Measurements from ENCODE around the gene RPL37A.

Gene RPL37A

DNA sequence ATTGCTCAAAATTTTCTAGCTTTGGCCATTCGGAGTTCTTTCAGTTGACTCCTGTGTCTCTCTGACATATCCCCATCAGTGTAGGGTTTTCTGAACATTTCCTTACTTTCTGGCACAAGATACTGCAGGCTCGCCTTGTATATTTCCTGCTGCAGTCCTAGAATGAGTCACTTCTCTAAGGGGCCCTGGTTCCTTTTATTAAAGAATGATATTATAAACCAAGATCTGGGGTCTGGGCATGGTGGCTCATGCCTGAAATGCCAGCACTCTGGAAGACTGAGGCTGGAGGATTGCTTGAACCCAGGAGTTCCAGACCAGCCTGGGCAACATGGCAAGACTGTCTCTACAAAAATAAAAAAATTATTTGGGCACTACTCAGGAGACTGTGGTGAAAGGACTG is 3.0 kb upstream of the RPL37A start:
- in situ Hi-C loops (cut with HindIII; ENCODE audit: low pct_unique_long_range_greater_than_20kb, low sequenced_read_pairs): no loop called here
- no peak for TF ChIP-seq JUND (IDR thresholded peaks at IDR 0.05; ENCODE audit: low read depth)
- DNase-seq (ENCODE audit: low read depth in 1 of 2, low spot score in 1 of 2): no peak

DNA sequence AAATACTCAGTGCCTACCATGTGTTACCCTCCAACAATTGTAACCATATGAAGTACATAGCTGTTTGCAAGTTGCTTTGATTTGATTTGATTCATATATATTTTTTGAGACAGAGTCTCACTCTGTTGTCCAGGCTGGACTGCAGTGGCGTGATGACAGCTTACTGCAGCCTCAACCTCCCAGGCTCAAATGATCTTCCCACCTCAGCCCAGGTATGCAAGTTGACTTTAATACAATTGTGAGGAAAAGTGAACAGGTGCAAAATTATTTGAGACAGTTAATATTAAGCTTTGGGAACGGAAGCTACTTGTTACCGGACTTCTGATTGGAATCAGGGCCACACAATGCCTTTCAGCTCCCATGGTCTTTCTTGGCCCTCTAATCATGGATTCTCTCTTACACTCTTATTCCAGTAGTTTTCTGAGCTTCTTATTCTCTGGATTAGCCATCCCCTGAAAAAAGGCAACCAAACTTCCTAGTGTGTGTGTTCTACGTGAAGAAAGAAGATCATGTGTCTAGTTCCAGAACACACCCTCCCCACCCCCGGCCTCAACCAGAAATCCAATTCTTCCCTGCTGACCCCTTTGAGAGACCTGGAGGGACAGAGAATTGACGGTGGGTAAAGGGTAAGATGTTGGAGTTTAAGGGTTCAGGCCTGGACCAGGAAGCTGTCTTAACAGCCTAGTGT is 1.1 kb upstream of the RPL37A start:
- DNase-seq (ENCODE audit: low read depth in 1 of 2, low spot score in 1 of 2): no peak
- TF ChIP-seq JUND (IDR thresholded peaks at IDR 0.05; ENCODE audit: low read depth): no peak
- in situ Hi-C loops (cut with HindIII; ENCODE audit: low pct_unique_long_range_greater_than_20kb, low sequenced_read_pairs): no loop called here

DNA sequence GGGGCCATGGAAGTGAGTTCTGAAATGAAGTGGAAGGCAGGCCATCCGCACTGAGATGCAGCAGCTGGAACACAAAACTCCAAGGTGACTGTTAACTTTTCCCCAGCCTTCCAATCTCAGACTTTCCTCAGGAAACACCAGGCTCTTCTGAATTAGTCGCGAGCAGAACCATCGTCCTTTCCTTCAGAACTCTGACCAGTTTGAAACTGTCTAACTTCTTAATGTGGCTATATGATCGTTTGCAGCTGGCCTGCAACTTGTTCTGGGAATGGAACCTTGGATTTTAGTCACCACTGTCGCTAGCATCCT is 620 bp upstream of the RPL37A start:
- DNase-seq (ENCODE audit: low read depth in 1 of 2, low spot score in 1 of 2): no peak
- TF ChIP-seq JUND (IDR thresholded peaks at IDR 0.05; ENCODE audit: low read depth): no peak
- in situ Hi-C loops (cut with HindIII; ENCODE audit: low pct_unique_long_range_greater_than_20kb, low sequenced_read_pairs): no loop called here

DNA sequence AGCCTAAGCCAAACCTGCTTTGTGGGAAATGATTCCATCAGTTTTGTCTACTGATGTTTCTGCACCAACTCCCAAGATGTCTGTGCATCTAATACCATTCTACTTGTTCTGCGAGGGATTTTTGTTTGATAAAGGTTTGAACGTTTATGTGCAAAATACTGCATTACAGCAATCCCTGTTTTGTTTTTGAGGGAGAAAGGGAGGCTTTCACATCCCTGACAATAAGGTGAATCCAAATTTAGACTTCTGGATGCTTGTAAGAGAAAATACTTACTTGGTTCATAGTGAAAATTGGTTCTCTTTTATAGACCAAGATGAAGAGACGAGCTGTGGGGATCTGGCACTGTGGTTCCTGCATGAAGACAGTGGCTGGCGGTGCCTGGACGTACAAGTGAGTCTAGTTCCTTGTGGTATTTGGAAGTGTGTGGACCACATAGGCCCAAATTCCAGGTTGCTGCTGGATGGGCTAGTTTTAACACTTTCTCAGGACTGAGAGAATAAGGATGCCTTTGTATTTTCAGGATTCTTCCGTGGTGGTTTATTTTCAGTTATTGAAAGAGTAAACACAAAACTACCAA is 1.1 kb downstream of the RPL37A start:
- in situ Hi-C loops (cut with HindIII; ENCODE audit: low pct_unique_long_range_greater_than_20kb, low sequenced_read_pairs): no loop called here
- TF ChIP-seq JUND (IDR thresholded peaks at IDR 0.05; ENCODE audit: low read depth): no peak
- DNase-seq (ENCODE audit: low read depth in 1 of 2, low spot score in 1 of 2): no peak

DNA sequence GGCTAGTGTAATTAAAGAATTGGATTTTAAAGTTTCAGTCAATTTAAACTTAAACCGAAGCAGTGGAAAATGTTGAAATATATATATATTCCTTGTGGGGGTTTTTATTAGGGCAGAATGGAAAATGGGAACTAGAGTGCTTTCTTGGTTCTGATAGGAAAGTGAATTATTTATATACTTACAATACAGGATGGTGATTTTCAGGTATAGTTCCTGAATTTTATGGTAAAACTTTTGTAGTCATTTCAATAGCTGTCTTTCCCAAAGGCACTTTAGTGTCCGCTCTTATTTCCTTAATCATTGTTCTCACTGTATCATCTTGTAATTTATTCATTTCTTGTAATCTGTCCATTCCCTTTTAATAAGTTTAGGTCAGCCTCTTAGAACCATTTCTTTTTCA is 1.9 kb downstream of the RPL37A start:
- in situ Hi-C loops (cut with HindIII; ENCODE audit: low pct_unique_long_range_greater_than_20kb, low sequenced_read_pairs): no loop called here
- no peak for TF ChIP-seq JUND (IDR thresholded peaks at IDR 0.05; ENCODE audit: low read depth)
- no peak for DNase-seq (ENCODE audit: low read depth in 1 of 2, low spot score in 1 of 2)

DNA sequence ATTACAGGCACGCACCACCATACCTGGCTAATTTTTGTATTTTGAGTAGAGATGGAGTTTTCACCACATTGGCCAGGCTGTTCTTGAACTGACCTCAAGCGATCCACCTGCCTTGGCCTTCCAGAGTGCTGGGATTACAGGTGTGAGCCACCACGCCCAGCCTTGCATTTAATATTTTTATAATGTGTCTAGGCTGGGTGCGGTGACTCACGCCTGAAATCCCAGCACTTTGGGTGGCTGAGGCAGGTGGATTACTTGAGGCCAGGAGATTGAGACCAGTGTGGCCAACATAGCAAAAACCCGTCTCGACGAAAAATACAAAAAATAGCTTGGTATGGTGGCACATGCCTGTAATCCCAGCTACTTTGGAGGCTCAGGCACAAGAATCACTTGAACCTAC is 3.2 kb downstream of the RPL37A start:
- in situ Hi-C loops (cut with HindIII; ENCODE audit: low pct_unique_long_range_greater_than_20kb, low sequenced_read_pairs): no loop called here
- DNase-seq (ENCODE audit: low read depth in 1 of 2, low spot score in 1 of 2): no peak
- TF ChIP-seq JUND (IDR thresholded peaks at IDR 0.05; ENCODE audit: low read depth): no peak

DNA sequence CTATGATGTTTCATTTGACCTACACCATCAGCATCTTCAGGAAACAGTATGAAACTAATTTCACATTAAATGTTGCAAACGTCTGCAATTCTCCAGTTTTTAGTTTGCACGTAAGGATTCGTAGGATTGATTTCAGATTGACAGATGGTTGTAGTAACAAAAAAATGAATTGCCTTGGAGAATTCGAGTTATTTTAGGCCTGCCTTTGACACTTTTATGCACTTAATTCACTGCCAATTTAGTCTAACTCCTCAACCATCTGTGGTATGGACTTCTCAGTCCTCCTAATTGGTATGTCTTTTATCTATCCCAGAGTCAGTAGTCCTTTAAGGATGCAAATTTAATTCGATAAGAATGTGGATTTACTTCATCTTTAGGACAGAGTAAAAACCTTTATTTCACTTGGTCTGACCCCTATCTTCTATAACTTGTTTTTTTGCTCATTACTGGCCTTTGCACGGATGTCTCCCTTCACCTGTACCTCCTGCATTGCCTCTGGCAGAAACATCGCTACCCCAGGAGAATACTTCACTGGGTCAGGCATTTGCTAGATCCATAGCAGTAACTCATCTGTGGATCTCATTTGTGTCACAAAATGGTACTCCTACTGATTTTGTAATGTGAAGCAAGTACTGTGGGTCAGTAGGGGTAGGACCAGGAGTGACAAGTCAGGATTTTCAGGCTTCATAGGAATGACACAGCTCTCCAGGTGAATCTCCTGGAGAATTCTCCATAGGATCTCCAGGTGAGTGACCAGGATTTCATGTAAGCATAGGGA is 3.9 kb downstream of the RPL37A start:
- in situ Hi-C loops (cut with HindIII; ENCODE audit: low pct_unique_long_range_greater_than_20kb, low sequenced_read_pairs): no loop called here
- TF ChIP-seq JUND (IDR thresholded peaks at IDR 0.05; ENCODE audit: low read depth): no peak
- DNase-seq (ENCODE audit: low read depth in 1 of 2, low spot score in 1 of 2): no peak

DNA sequence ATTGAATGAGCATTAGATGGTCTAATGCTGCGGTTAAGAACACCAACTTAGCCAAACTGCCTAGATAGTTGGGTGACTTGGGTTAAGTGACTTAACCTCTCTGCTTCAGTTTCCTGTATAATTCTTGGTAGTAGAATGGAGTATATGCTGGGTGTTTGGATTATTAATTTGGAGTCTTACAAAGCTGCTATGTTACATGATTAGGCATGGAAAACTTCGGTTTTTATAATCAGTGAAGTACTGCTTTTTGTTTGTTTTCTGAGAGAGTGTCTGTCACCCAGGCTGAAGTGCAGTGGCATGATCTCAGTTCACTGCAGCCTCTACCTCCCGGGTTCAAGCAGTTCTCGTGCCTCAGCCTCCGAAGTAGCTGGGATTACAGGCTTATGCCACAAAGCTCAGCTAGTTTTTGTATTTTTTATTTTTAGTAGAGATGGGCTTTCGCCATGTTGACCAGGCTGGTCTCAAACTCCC is 4.5 kb downstream of the RPL37A start:
- DNase-seq (ENCODE audit: low read depth in 1 of 2, low spot score in 1 of 2): no peak
- in situ Hi-C loops (cut with HindIII; ENCODE audit: low pct_unique_long_range_greater_than_20kb, low sequenced_read_pairs): no loop called here
- TF ChIP-seq JUND (IDR thresholded peaks at IDR 0.05; ENCODE audit: low read depth): no peak

DNA sequence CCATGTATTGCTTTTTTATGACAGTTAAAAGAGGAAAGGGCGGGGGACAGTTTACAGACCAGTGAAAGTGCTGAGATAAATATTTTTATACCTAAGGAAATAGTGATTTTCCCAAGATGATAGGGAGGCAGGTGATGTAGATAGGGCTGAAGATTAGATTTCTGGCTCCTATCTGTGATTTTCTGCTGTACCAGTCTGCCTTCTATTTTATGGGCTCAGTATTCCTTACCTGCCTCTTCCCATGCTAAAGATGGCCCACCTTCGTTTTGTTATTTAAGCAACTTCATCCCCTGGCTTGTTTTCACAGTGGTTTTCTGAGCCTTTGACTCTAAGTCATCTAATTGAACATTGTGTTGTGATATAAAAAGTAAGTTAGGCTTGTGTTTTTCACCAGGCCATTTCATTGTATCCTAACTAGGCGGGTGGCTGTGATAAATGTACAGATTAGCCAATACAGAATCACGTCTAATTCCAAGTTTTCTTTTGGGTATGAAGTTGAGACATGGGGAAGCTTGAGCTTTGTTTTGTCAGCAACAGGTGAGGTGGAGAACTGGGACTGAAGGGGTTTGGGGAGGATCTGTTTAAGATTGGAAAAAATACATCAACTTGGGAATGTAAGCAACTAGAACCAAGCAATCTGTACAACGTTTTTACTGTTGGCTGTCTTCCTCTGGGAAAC is 5.2 kb downstream of the RPL37A start:
- in situ Hi-C loops (cut with HindIII; ENCODE audit: low pct_unique_long_range_greater_than_20kb, low sequenced_read_pairs): no loop called here
- DNase-seq (ENCODE audit: low read depth in 1 of 2, low spot score in 1 of 2): no peak
- TF ChIP-seq JUND (IDR thresholded peaks at IDR 0.05; ENCODE audit: low read depth): no peak

DNA sequence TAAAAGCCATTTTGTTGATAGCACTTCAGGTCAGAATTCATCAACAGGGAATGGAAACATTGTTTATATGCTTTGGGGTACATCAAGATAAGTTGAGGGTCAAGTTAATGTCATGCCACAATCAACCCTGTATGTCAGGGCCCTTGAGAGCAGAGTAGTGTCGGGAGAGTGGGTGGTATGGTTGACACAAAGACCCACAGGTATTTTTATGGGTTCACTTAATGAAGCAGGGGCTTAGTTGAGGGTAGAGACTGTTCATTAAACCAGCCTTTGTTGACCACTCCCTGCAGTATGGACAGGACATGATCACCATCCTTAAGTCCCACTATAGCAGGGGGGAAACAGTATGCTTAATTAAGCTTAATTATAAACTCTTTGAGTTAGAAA is 5.7 kb downstream of the RPL37A start:
- no peak for TF ChIP-seq JUND (IDR thresholded peaks at IDR 0.05; ENCODE audit: low read depth)
- in situ Hi-C loops (cut with HindIII; ENCODE audit: low pct_unique_long_range_greater_than_20kb, low sequenced_read_pairs): no loop called here
- no peak for DNase-seq (ENCODE audit: low read depth in 1 of 2, low spot score in 1 of 2)

DNA sequence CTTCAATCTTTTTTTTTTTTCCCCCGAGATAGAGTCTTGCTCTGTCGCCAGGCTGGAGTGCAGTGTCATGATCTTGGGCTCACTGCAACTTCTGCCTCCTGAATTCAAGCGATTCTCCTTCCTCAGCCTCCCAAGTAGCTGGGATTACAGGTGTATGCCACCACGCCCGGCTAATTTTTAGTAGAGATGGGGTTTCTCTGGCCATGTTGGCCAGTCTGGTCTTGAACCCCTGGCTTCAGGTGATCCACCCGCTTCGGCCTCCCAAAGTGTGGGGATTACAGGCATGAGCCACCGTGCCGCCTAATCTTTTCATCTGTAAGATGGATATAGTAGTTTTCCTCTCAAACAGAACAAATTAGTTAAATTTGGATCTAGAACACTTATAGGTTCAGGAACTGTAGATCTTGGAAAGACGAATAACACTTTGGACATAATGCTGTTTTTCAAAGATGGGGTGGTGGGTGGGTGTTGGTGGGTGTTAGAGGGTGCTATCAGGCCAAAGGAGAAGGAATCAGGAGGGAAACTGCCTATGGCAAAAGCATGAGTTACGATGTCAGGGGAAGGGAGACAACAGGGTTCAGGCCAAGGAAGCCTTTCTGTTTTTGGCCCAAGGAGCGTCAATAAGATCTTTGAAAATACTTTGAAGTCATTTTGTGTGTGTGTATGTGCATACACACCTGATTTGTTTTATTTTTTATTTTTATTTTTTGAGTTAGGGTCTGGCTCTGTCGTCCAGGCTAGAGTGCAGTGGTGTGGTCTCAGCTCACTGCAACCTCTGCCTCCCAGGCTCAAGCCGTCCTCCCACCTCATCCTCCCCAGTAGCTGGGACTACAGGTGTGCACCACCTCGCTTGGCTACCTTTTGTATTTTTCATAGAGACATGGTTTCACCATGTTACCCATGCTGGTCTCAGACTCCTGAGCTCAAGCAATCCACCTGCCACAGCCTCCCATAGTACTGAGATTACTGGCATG is 6.8 kb downstream of the RPL37A start:
- no peak for DNase-seq (ENCODE audit: low read depth in 1 of 2, low spot score in 1 of 2)
- in situ Hi-C loops (cut with HindIII; ENCODE audit: low pct_unique_long_range_greater_than_20kb, low sequenced_read_pairs): no loop called here
- no peak for TF ChIP-seq JUND (IDR thresholded peaks at IDR 0.05; ENCODE audit: low read depth)

Measured in T47D (cell line).